Peyer's patch (tissue), 4 donors: ENCODE data around the gene TIAM2.

Experiments used
- POLR2A ChIP-seq, 2 donors: fragments of 450-650 bp; IDR thresholded peaks; one replicate each; pipeline ENCODE4 v1.5.1; 2017; ENCODE audit warnings: antibody characterized with exemption in 2 of 2, mild to moderate bottlenecking in 2 of 2, moderate library complexity in 2 of 2
- TF ChIP-seq, protein P1 (sequence below), 6 experiments: fragments of 450-650 bp in 4 of 6; fragments of 200-600 bp in 2 of 6; sonication (generic) in 1 of 6; IDR thresholded peaks; one replicate each; pipeline ENCODE4 v1.5.1; 2017 to 2019; ENCODE audit warnings: antibody characterized with exemption in 6 of 6, mild to moderate bottlenecking in 3 of 6, moderate library complexity in 1 of 6

DNA sequence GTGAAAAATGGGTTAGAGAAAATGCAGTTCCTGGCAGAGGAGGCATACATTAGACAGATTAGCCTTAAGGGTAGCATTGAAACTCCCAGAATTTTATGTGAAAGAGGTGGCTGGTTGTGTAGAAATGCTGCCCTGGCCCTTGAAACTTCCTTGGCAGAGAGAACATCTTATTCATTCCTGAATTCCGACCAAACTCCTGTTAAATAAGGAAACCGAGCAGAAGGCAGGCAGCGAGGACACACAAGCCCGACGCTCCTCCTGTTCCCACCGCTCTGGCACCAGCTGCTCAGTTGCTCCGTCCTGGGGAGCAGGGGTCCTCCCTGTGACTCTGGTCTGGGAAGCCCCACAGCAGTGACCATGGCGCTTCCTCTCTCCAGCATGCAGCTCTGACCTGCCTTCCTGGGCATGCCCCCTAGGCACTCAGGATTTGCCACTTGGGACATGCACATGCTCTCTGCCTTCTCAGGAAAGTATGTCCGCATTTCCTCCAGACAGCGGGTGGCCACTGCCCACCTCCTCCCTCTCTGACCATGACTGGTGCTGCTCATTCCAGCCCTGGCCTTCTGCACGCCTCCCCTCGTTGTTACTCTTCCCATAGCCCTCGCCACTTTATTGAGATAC, 233.5 kb downstream of the TIAM2 start:
- TF ChIP-seq, protein P1, sequence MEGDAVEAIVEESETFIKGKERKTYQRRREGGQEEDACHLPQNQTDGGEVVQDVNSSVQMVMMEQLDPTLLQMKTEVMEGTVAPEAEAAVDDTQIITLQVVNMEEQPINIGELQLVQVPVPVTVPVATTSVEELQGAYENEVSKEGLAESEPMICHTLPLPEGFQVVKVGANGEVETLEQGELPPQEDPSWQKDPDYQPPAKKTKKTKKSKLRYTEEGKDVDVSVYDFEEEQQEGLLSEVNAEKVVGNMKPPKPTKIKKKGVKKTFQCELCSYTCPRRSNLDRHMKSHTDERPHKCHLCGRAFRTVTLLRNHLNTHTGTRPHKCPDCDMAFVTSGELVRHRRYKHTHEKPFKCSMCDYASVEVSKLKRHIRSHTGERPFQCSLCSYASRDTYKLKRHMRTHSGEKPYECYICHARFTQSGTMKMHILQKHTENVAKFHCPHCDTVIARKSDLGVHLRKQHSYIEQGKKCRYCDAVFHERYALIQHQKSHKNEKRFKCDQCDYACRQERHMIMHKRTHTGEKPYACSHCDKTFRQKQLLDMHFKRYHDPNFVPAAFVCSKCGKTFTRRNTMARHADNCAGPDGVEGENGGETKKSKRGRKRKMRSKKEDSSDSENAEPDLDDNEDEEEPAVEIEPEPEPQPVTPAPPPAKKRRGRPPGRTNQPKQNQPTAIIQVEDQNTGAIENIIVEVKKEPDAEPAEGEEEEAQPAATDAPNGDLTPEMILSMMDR (IDR thresholded peaks at IDR 0.05): no peak
- TF ChIP-seq POLR2A (IDR thresholded peaks at IDR 0.05): no peak
